ENCODE measurements around the gene RFX3. TPM values are rescaled to one million over a fixed set of nuclear protein-coding genes. Genes with fewer than 3 reads are reported as not detected.

RFX3 gene
- total and polyA plus RNA-seq, 2 donors (not counting 3 experiments of a cell fraction or from before 2014, with no cell fraction given) = 4.8 to 10.5 TPM

GRCh38 chr9:3290231-3290840 is 235.5 kb downstream of the RFX3 start:
- no peaks in the 10 kb centered on the region for H3K36me3 ChIP-seq (ENCODE audit: control insufficient read depth in 2 of 2, extremely low read depth in 1 of 2, insufficient read depth in 2 of 2, low read length in 2 of 2)
- no peak overlapping the region for H3K9ac ChIP-seq (replicated peaks; ENCODE audit: extremely low read depth, insufficient read depth, low read length)
- no peak overlapping the region for H3K4me3 ChIP-seq (replicated peaks in 1 of 3; ENCODE audit: insufficient read depth in 1 of 3, low read depth in 1 of 3, low read length in 3 of 3)
- POLR2A ChIA-PET = no interaction called here
- H3K9me1 ChIP-seq (replicated peaks; ENCODE audit: control insufficient read depth, extremely low read depth, insufficient read depth, low read length) = no peaks in the 10 kb centered on the region
- no TSS peak for BruUV-seq (replicated peaks)
- H3K4me1 ChIP-seq (ENCODE audit: control insufficient read depth, extremely low read depth, insufficient read depth, low read length) = no peaks in the 10 kb centered on the region
- FAIRE-seq (no peak), DNase-seq (ENCODE audit: low read depth, low spot score) (no peak)
- no peak for TF ChIP-seq JUN (IDR thresholded peaks at IDR 0.05; ENCODE audit: borderline replicate concordance, insufficient read depth, insufficient read length, low read depth)
- no peak for TF ChIP-seq POLR2A (IDR thresholded peaks at IDR 0.05; ENCODE audit: low read depth, low read length)
- TF ChIP-seq MYC (IDR thresholded peaks at IDR 0.05; ENCODE audit: low read depth, low read length) = no peak
- no peak for TF ChIP-seq FOS (IDR thresholded peaks at IDR 0.05; ENCODE audit: borderline replicate concordance, insufficient read depth, low read length)
- TF ChIP-seq GATA2 (IDR thresholded peaks at IDR 0.05; ENCODE audit: insufficient read depth, insufficient read length, low read depth, low read length) = no peak
- TF ChIP-seq EZH2 (IDR thresholded peaks at IDR 0.05; ENCODE audit: borderline replicate concordance, low read depth, low read length, severe bottlenecking) = no peak
- TF ChIP-seq, protein P1, sequence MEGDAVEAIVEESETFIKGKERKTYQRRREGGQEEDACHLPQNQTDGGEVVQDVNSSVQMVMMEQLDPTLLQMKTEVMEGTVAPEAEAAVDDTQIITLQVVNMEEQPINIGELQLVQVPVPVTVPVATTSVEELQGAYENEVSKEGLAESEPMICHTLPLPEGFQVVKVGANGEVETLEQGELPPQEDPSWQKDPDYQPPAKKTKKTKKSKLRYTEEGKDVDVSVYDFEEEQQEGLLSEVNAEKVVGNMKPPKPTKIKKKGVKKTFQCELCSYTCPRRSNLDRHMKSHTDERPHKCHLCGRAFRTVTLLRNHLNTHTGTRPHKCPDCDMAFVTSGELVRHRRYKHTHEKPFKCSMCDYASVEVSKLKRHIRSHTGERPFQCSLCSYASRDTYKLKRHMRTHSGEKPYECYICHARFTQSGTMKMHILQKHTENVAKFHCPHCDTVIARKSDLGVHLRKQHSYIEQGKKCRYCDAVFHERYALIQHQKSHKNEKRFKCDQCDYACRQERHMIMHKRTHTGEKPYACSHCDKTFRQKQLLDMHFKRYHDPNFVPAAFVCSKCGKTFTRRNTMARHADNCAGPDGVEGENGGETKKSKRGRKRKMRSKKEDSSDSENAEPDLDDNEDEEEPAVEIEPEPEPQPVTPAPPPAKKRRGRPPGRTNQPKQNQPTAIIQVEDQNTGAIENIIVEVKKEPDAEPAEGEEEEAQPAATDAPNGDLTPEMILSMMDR (IDR thresholded peaks at IDR 0.05; ENCODE audit: extremely low read depth in 1 of 2, insufficient read depth in 1 of 2, low read depth in 1 of 2, low read length in 2 of 2) = no peak
- TF ChIP-seq POLR2AphosphoS5 (IDR thresholded peaks at IDR 0.05; ENCODE audit: insufficient read depth, low read depth, low read length) = no peak
- no peak for TF ChIP-seq MAX (IDR thresholded peaks at IDR 0.05; ENCODE audit: insufficient read depth, insufficient read length)
- H3K4me2 ChIP-seq (ENCODE audit: insufficient read depth, low read length) = no peak overlapping the region
- intact Hi-C loops (cut with micrococcal nuclease) (no loop called here), dilution Hi-C loops (cut with MboI; ENCODE audit: extremely low pct_ligation_motif_present, low sequenced_read_pairs) (no loop called here)
- H4K20me1 ChIP-seq (replicated peaks; ENCODE audit: control insufficient read depth, extremely low read depth, insufficient read depth, low read length) = no peaks in the 10 kb centered on the region
- no peaks in the 10 kb centered on the region for H3K27me3 ChIP-seq (ENCODE audit: control insufficient read depth in 2 of 2, insufficient read depth in 2 of 2, low read length in 2 of 2)
- no peaks in the 10 kb centered on the region for H3K9me3 ChIP-seq (replicated peaks; ENCODE audit: control insufficient read depth, insufficient read depth, low read length)
- CTCF ChIA-PET = no interaction called here
- no peaks in the 10 kb centered on the region for H3K79me2 ChIP-seq (ENCODE audit: control insufficient read depth, insufficient read depth, low read length)
- no peak overlapping the region for H2AFZ ChIP-seq (ENCODE audit: low read depth, low read length)
- H3K27ac ChIP-seq (ENCODE audit: insufficient read depth, low read depth, low read length) = no peak overlapping the region
